OCI-LY3 (cell line): Measurements from ENCODE around the gene NCAPG2.

Experiments used
- EZH2phosphoT487 ChIP-seq: fragments of 200-600 bp; shearing (Covaris generic); IDR thresholded peaks from 2 replicates; pipeline ENCODE4 v1.6.1; 2018; ENCODE audit warnings: antibody characterized with exemption, mixed run types, low read depth
- TF ChIP-seq, protein P1 (sequence below): fragments of 200-600, 300-600 bp; sonication (generic); IDR thresholded peaks from 2 replicates; pipeline ENCODE4 v1.5.1; 2014; ENCODE audit warnings: antibody characterized with exemption, low read length, low read depth

DNA sequence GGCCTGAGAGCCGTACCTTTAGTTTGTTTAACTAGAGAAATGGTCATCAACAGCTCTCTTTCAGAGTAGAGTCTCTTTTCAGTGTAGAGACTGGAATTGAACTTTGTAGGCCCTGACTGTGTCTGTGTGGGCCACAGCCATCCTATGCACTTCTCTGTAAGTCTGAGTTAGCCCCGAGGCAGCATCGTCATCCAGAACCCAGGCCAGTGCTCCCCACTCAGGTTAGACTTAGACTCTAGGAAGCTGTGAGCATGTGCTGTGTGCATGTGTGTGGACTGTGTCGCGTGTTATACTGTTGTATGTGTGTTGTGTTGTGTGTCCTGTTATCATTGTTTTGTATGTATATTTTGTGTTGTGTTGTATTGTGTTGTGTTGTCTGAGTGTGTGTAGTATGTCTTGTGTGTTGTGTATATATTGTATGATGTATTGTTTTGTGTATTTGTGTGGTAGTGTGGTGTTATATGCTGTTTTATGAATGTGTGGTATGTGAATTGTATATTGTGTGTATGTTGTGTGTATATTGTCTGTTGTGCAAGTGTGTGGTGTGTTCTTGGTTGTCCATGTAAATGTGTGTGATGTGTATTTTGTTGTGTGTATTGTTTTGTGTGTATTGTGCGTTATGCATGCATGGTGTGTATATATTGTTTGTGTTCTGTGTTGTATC, 18.1 kb upstream of the NCAPG2 start:
- TF ChIP-seq, protein P1, sequence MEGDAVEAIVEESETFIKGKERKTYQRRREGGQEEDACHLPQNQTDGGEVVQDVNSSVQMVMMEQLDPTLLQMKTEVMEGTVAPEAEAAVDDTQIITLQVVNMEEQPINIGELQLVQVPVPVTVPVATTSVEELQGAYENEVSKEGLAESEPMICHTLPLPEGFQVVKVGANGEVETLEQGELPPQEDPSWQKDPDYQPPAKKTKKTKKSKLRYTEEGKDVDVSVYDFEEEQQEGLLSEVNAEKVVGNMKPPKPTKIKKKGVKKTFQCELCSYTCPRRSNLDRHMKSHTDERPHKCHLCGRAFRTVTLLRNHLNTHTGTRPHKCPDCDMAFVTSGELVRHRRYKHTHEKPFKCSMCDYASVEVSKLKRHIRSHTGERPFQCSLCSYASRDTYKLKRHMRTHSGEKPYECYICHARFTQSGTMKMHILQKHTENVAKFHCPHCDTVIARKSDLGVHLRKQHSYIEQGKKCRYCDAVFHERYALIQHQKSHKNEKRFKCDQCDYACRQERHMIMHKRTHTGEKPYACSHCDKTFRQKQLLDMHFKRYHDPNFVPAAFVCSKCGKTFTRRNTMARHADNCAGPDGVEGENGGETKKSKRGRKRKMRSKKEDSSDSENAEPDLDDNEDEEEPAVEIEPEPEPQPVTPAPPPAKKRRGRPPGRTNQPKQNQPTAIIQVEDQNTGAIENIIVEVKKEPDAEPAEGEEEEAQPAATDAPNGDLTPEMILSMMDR: no peak
- no peak for TF ChIP-seq EZH2phosphoT487
